NCI-H1048 (cell line): ENCODE data around the gene GOPC.
"Not testable (repeated sequence)": the region's sequence is repeated elsewhere in the genome, so short reads cannot be mapped to it uniquely, and the experiment has no call there.

Source experiments
- DNase-seq: peaks from one replicate; lab custom pipeline; 2025; lab: John Stamatoyannopoulos, UW

GOPC gene

GRCh38 chr6:117602151-117602898 is at the start of gene GOPC:
TSS of gene GOPC (minus strand) at chr6:117602511. CDS start at chr6:117602288, 223 bp downstream.
- DNase-seq: peak; percentile 94

GRCh38 chr6:117651984-117652383 is 49.7 kb upstream of the GOPC start:
- not testable (repeated sequence) for DNase-seq

GRCh38 chr6:117642976-117643375 is 40.7 kb upstream of the GOPC start:
- no peak for DNase-seq

GRCh38 chr6:117637770-117638169 is 35.5 kb upstream of the GOPC start:
- DNase-seq: no peak

GRCh38 chr6:117629119-117629660 is 26.9 kb upstream of the GOPC start:
- DNase-seq: no peak

- DNase-seq: no peak
Measured at GRCh38 chr6:117627533-117627932, 25.2 kb upstream of the GOPC start.

GRCh38 chr6:117624869-117625481 is 22.7 kb upstream of the GOPC start:
- no peak for DNase-seq

GRCh38 chr6:117619178-117619577 is 16.9 kb upstream of the GOPC start:
- DNase-seq: no peak

- no peak for DNase-seq
Measured at GRCh38 chr6:117617210-117618035, 15.1 kb upstream of the GOPC start.

GRCh38 chr6:117616391-117617209 is 14.3 kb upstream of the GOPC start:
- DNase-seq: no peak

- DNase-seq: no peak
Measured at GRCh38 chr6:117615750-117616390, 13.6 kb upstream of the GOPC start.

GRCh38 chr6:117613920-117614560 is 11.7 kb upstream of the GOPC start:
- DNase-seq: no peak

- DNase-seq: no peak
Measured at GRCh38 chr6:117607511-117607910, 5.2 kb upstream of the GOPC start.

- DNase-seq: peak; percentile 39
Measured at GRCh38 chr6:117605169-117605826, 3.0 kb upstream of the GOPC start.

- DNase-seq: no peak
Measured at GRCh38 chr6:117603821-117604220, 1.5 kb upstream of the GOPC start.

- DNase-seq: no peak
Measured at GRCh38 chr6:117602899-117603588, 733 bp upstream of the GOPC start.

- no peak for DNase-seq
Measured at GRCh38 chr6:117601811-117602150, 530 bp downstream of the GOPC start.

GRCh38 chr6:117600008-117600743 is 2.1 kb downstream of the GOPC start:
- DNase-seq: no peak

GRCh38 chr6:117597755-117598154 is 4.6 kb downstream of the GOPC start:
- no peak for DNase-seq
